HepG2 (cell line): ENCODE measurements around the gene XPO5. TPM values are rescaled to one million over a fixed set of nuclear protein-coding genes. Genes with fewer than 3 reads are reported as not detected.

ENCODE experiments used
- EHMT2 ChIP-seq: fragments of 200-600 bp; sonication (generic); IDR thresholded peaks from 2 replicates; pipeline ENCODE4 v1.7.0; 2017; ENCODE audit warnings: antibody characterized with exemption, low read depth, low read length, borderline replicate concordance
- FOXA3 ChIP-seq: IDR thresholded peaks from 2 replicates; pipeline ENCODE4 v1.6.1; 2016; ENCODE audit warnings: missing genetic modification reagents, missing compliant biosample characterization
- KLF9 ChIP-seq: IDR thresholded peaks from 2 replicates; pipeline ENCODE4 v1.6.1; 2016; ENCODE audit warnings: low read depth
- MBNL3 ChIP-seq: fragments of 250-450 bp; sonication (Bioruptor Pico); conservative IDR thresholded peaks from 2 replicates; pipeline ENCODE4 v1.8.0; 2022; ENCODE audit warnings: mild to moderate bottlenecking, inconsistent platforms
- MTA1 ChIP-seq: sonication (generic); formaldehyde crosslinking; IDR thresholded peaks from 2 replicates; pipeline ENCODE4 v1.4.0; 2020; ENCODE audit warnings: missing genetic modification reagents, mild to moderate bottlenecking, borderline replicate concordance
- RELA ChIP-seq: sonication (generic); formaldehyde crosslinking; IDR thresholded peaks from 2 replicates; pipeline ENCODE4 v1.4.0; 2020; ENCODE audit warnings: missing genetic modification reagents
- SNAPC4 ChIP-seq: sonication (generic); formaldehyde crosslinking; IDR thresholded peaks from 2 replicates; pipeline ENCODE4 v1.4.0; 2020; ENCODE audit warnings: mild to moderate bottlenecking, missing genetic modification reagents
- ZEB1 ChIP-seq: IDR thresholded peaks from 2 replicates; pipeline ENCODE4 v1.6.1; 2012; ENCODE audit warnings: mild to moderate bottlenecking, low read depth, inconsistent platforms; ENCODE audit not compliant: insufficient replicate concordance
- ZFP41 ChIP-seq: sonication (generic); formaldehyde crosslinking; IDR thresholded peaks from 2 replicates; pipeline ENCODE4 v1.4.0; 2020; ENCODE audit warnings: mild to moderate bottlenecking, missing genetic modification reagents, borderline replicate concordance
- ZGPAT ChIP-seq: IDR thresholded peaks from 2 replicates; pipeline ENCODE4 v1.6.1; 2016; ENCODE audit warnings: mild to moderate bottlenecking
- ZNF234 ChIP-seq: sonication (generic); formaldehyde crosslinking; conservative IDR thresholded peaks from 2 replicates; pipeline ENCODE4 v1.5.1; 2020; ENCODE audit warnings: mild to moderate bottlenecking, missing genetic modification reagents
- ZNF263 ChIP-seq: sonication (generic); formaldehyde crosslinking; IDR thresholded peaks from 2 replicates; pipeline ENCODE4 v1.4.0; 2020; ENCODE audit warnings: missing genetic modification reagents
- ZNF615 ChIP-seq: sonication (generic); formaldehyde crosslinking; IDR thresholded peaks from 2 replicates; pipeline ENCODE4 v1.5.0; 2020; ENCODE audit warnings: mild to moderate bottlenecking, missing genetic modification reagents, borderline replicate concordance
- polyA plus RNA-seq, 8 experiments: library from polyadenylated mRNA; depleted of rRNA in 3 of 8; stranded (reverse) in 7 of 8; unstranded in 1 of 8; fragments of >200 nt; fragmentation: Illumina TruSeq in 4 of 8; extraction: Trizol in 4 of 8; gene quantifications; 2 replicates each; pipeline versions ENCODE4 v1.2.1 to v1.2.3, GENCODE V29; 2011 to 2016; ENCODE audit warnings: low read depth in 4 of 8, missing spikeins in 1 of 8, mixed read lengths in 1 of 8; ENCODE audit not compliant: insufficient read depth in 1 of 8
- total RNA-seq, 5 experiments: library from RNA; depleted of rRNA; stranded (reverse); fragments of >200 nt; fragmentation: Illumina TruSeq; extraction: Trizol; gene quantifications; 2 replicates each; pipeline ENCODE4 v1.2.3, GENCODE V29; 2016; ENCODE audit warnings: low read depth in 1 of 5
- TF ChIP-seq, protein P1 (sequence below): sonication (generic); formaldehyde crosslinking; conservative IDR thresholded peaks from 2 replicates; pipeline ENCODE4 v1.4.0; 2020; ENCODE audit warnings: missing genetic modification reagents
- TF ChIP-seq, protein P2 (sequence below): sonication (generic); formaldehyde crosslinking; IDR thresholded peaks from 2 replicates; pipeline ENCODE4 v1.9.0; 2021; ENCODE audit warnings: missing genetic modification reagents, mild to moderate bottlenecking, borderline replicate concordance
- TF ChIP-seq, protein P3 (sequence below): sonication (generic); formaldehyde crosslinking; IDR thresholded peaks from 2 replicates; pipeline ENCODE4 v1.4.0; 2020; ENCODE audit warnings: missing genetic modification reagents

Gene XPO5
- total and polyA plus RNA-seq, 2 of the 13 experiments (the other 11 are each of a cell fraction or from before 2014, with no cell fraction given), result 52.2 to 68.0 TPM

GRCh38 chr6:43575772-43576551 lies at the start of gene XPO5, which contains the start of gene POLH (continued):
- no peak for TF ChIP-seq RELA (CRISPR knock-in tag)
- TF ChIP-seq, protein P1, sequence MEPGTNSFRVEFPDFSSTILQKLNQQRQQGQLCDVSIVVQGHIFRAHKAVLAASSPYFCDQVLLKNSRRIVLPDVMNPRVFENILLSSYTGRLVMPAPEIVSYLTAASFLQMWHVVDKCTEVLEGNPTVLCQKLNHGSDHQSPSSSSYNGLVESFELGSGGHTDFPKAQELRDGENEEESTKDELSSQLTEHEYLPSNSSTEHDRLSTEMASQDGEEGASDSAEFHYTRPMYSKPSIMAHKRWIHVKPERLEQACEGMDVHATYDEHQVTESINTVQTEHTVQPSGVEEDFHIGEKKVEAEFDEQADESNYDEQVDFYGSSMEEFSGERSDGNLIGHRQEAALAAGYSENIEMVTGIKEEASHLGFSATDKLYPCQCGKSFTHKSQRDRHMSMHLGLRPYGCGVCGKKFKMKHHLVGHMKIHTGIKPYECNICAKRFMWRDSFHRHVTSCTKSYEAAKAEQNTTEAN (CRISPR knock-in tag), result no peak; the same call in 1 of the 2 replicates
- TF ChIP-seq, protein P2, sequence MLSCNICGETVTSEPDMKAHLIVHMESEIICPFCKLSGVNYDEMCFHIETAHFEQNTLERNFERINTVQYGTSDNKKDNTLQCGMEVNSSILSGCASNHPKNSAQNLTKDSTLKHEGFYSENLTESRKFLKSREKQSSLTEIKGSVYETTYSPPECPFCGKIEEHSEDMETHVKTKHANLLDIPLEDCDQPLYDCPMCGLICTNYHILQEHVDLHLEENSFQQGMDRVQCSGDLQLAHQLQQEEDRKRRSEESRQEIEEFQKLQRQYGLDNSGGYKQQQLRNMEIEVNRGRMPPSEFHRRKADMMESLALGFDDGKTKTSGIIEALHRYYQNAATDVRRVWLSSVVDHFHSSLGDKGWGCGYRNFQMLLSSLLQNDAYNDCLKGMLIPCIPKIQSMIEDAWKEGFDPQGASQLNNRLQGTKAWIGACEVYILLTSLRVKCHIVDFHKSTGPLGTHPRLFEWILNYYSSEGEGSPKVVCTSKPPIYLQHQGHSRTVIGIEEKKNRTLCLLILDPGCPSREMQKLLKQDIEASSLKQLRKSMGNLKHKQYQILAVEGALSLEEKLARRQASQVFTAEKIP, result no peak
- TF ChIP-seq ZNF615 (CRISPR knock-in tag), result 0 out of 2 replicates have a peak, but pooled peaks have one; percentile 59
- TF ChIP-seq EHMT2, result no peak
- no peak for TF ChIP-seq MBNL3 (CRISPR knock-in tag)
- 0 out of 2 replicates have a peak, but pooled peaks have one; percentile 31 for TF ChIP-seq ZFP41 (CRISPR knock-in tag)
- peak; percentile 87 for TF ChIP-seq ZGPAT
- TF ChIP-seq FOXA3 (CRISPR knock-in tag), result peak; percentile 47; the same call in 1 of the 2 replicates
- TF ChIP-seq ZNF263 (CRISPR knock-in tag), result peak; percentile 76
- TF ChIP-seq MTA1 (CRISPR knock-in tag), result peak; percentile 87; the same call in 1 of the 2 replicates
- TF ChIP-seq, protein P3, sequence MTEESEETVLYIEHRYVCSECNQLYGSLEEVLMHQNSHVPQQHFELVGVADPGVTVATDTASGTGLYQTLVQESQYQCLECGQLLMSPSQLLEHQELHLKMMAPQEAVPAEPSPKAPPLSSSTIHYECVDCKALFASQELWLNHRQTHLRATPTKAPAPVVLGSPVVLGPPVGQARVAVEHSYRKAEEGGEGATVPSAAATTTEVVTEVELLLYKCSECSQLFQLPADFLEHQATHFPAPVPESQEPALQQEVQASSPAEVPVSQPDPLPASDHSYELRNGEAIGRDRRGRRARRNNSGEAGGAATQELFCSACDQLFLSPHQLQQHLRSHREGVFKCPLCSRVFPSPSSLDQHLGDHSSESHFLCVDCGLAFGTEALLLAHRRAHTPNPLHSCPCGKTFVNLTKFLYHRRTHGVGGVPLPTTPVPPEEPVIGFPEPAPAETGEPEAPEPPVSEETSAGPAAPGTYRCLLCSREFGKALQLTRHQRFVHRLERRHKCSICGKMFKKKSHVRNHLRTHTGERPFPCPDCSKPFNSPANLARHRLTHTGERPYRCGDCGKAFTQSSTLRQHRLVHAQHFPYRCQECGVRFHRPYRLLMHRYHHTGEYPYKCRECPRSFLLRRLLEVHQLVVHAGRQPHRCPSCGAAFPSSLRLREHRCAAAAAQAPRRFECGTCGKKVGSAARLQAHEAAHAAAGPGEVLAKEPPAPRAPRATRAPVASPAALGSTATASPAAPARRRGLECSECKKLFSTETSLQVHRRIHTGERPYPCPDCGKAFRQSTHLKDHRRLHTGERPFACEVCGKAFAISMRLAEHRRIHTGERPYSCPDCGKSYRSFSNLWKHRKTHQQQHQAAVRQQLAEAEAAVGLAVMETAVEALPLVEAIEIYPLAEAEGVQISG (CRISPR knock-in tag), result peak; percentile 93
- TF ChIP-seq KLF9 (CRISPR knock-in tag), result 0 out of 2 replicates have a peak, but pooled peaks have one; percentile 89
- no peak for TF ChIP-seq ZEB1
- peak; percentile 87 for TF ChIP-seq ZNF234
- peak; percentile 23; the same call in 1 of the 2 replicates for TF ChIP-seq SNAPC4
